Prostate gland (tissue), 2 donors: ENCODE results near the gene C1orf21. TPM values are rescaled to one million over a fixed set of nuclear protein-coding genes. Genes with fewer than 3 reads are reported as not detected.

Experiments
- DNase-seq: peaks from one replicate; pipeline ENCODE4 v3.0.0-alpha.2; 2019; ENCODE audit warnings: low spot score
- H3K27ac ChIP-seq, 2 donors: fragments of 200-600 bp; sonication (generic); 2 replicates each; pipeline ENCODE4 v1.5.1; 2017 to 2019
- H3K27me3 ChIP-seq: fragments of 200-600 bp; sonication (generic); replicated peaks from 2 replicates; pipeline ENCODE4 v1.5.1; 2019; ENCODE audit not compliant: insufficient read depth
- H3K36me3 ChIP-seq, 2 donors: fragments of 200-600 bp; sonication (generic); 1 replicate in 1 of 2; 2 replicates in 1 of 2; pipeline versions ENCODE4 v1.5.1 to v1.8.1; 2017 to 2019
- H3K4me1 ChIP-seq: fragments of 200-600 bp; sonication (generic); replicated peaks from 2 replicates; pipeline ENCODE4 v1.5.1; 2019
- H3K4me3 ChIP-seq, 2 donors: fragments of 200-600 bp; sonication (generic); 2 replicates each; pipeline ENCODE4 v1.5.1; 2017 to 2019
- H3K9me3 ChIP-seq: fragments of 200-600 bp; sonication (generic); 2 replicates; pipeline ENCODE4 v1.5.1; 2017
- CTCF ChIP-seq, 4 experiments: fragments of 200-600 bp in 2 of 4; fragments of 450-650 bp in 2 of 4; sonication (generic) in 2 of 4; IDR thresholded peaks; 1 replicate in 3 of 4; 2 replicates in 1 of 4; pipeline ENCODE4 v1.5.1; 2016 to 2019; ENCODE audit warnings: antibody characterized with exemption in 4 of 4, mild to moderate bottlenecking in 2 of 4, moderate library complexity in 2 of 4
- POLR2A ChIP-seq: fragments of 450-650 bp; IDR thresholded peaks from one replicate; pipeline ENCODE4 v1.6.1; 2016; ENCODE audit warnings: antibody characterized with exemption, mild to moderate bottlenecking
- POLR2AphosphoS5 ChIP-seq: sonication (generic); formaldehyde crosslinking; IDR thresholded peaks from one replicate; pipeline ENCODE4 v1.6.1; 2017; ENCODE audit warnings: antibody characterized with exemption
- WGBS: methylation state at CpG from one replicate; pipeline ENCODE4 v1.1.5; 2018; 5-methylcytosine and 5-hydroxymethylcytosine counted together
- intact Hi-C: fragments of 100-400 bp; cut with DNase I; formaldehyde crosslinking; loops from one replicate; pipeline ENCODE4 v1.14.2; 2022
- total RNA-seq, 2 donors: library from RNA; depleted of rRNA; stranded (reverse); fragments of >200 nt; gene quantifications; one replicate each; pipeline ENCODE4 v1.1.0, GENCODE V29; 2016

The C1orf21 gene
- total RNA-seq, 2 donors from 2014 or later: 28.8 to 79.3 TPM

GRCh38 chr1:184433956-184434502 is 47.2 kb downstream of the C1orf21 start:
- intact Hi-C loops: no loop called here
- Histone ChIP-seq H3K27me3 (no peaks in the 10 kb centered on the region), H3K4me3 (no peak overlapping the region), H3K4me1 (no peaks in the 10 kb centered on the region), H3K36me3 (no peaks in the 10 kb centered on the region), H3K9me3 (no peaks in the 10 kb centered on the region), H3K27ac (no peak overlapping the region)
- 89% methylated on average over 4 of the region's 4 CpGs for WGBS
- no peak for TF ChIP-seq CTCF (IDR thresholded peaks at IDR 0.05)
- TF ChIP-seq POLR2A: no peak
- no peak for TF ChIP-seq POLR2AphosphoS5
- no peak for DNase-seq

GRCh38 chr1:184437291-184437690 is 50.5 kb downstream of the C1orf21 start:
- intact Hi-C loops: no loop called here
- TF ChIP-seq POLR2AphosphoS5 (no peak), POLR2A (no peak), CTCF (IDR thresholded peaks at IDR 0.05) (no peak)
- Histone ChIP-seq H3K27me3 (no peaks in the 10 kb centered on the region), H3K4me1 (no peaks in the 10 kb centered on the region), H3K4me3 (no peak overlapping the region), H3K36me3 (no peaks in the 10 kb centered on the region), H3K27ac (no peak overlapping the region), H3K9me3 (no peaks in the 10 kb centered on the region)
- WGBS: 95% methylated on average over 7 of the region's 7 CpGs
- no peak for DNase-seq

GRCh38 chr1:184438363-184438762 is 51.5 kb downstream of the C1orf21 start:
- no peaks in the 10 kb centered on the region for H3K36me3 ChIP-seq
- intact Hi-C loops: no loop called here
- H3K27ac ChIP-seq: no peak overlapping the region
- no peaks in the 10 kb centered on the region for H3K9me3 ChIP-seq
- DNase-seq: no peak
- no peaks in the 10 kb centered on the region for H3K4me1 ChIP-seq
- TF ChIP-seq POLR2AphosphoS5 (no peak), CTCF (IDR thresholded peaks at IDR 0.05) (no peak), POLR2A (no peak)
- H3K4me3 ChIP-seq: no peak overlapping the region
- no peaks in the 10 kb centered on the region for H3K27me3 ChIP-seq
- WGBS: 97% methylated on average over 2 of the region's 2 CpGs

GRCh38 chr1:184442260-184442659 is 55.4 kb downstream of the C1orf21 start:
- no peaks in the 10 kb centered on the region for H3K36me3 ChIP-seq
- H3K4me3 ChIP-seq: no peak overlapping the region
- intact Hi-C loops: no loop called here
- H3K9me3 ChIP-seq: no peaks in the 10 kb centered on the region
- H3K27ac ChIP-seq: no peak overlapping the region
- no peaks in the 10 kb centered on the region for H3K4me1 ChIP-seq
- H3K27me3 ChIP-seq: no peaks in the 10 kb centered on the region
- 65% methylated on average over 3 of the region's 3 CpGs for WGBS
- no peak for TF ChIP-seq POLR2A
- no peak for TF ChIP-seq CTCF (IDR thresholded peaks at IDR 0.05)
- no peak for TF ChIP-seq POLR2AphosphoS5
- no peak for DNase-seq

GRCh38 chr1:184443201-184443600 is 56.4 kb downstream of the C1orf21 start:
- DNase-seq: no peak
- 20% methylated on average over 3 of the region's 3 CpGs for WGBS
- no peak for TF ChIP-seq POLR2A
- TF ChIP-seq POLR2AphosphoS5: no peak
- no peak for TF ChIP-seq CTCF (IDR thresholded peaks at IDR 0.05)

More at GRCh38 chr1:184443201-184443600, 56.4 kb downstream of the C1orf21 start:
- Histone ChIP-seq H3K9me3 (no peaks in the 10 kb centered on the region), H3K27me3 (no peaks in the 10 kb centered on the region), H3K27ac (no peak overlapping the region), H3K4me1 (no peaks in the 10 kb centered on the region), H3K36me3 (no peaks in the 10 kb centered on the region), H3K4me3 (no peak overlapping the region)
- intact Hi-C loops: no loop called here
